ENCODE data around the gene MAP3K2. TPM values are rescaled to one million over a fixed set of nuclear protein-coding genes. Genes with fewer than 3 reads are reported as not detected.

The MAP3K2 gene
- total and polyA plus RNA-seq, 2 of the 8 experiments (the other 6 are each of a cell fraction or from before 2014, with no cell fraction given), result 2.0 to 23.2 TPM

DNA sequence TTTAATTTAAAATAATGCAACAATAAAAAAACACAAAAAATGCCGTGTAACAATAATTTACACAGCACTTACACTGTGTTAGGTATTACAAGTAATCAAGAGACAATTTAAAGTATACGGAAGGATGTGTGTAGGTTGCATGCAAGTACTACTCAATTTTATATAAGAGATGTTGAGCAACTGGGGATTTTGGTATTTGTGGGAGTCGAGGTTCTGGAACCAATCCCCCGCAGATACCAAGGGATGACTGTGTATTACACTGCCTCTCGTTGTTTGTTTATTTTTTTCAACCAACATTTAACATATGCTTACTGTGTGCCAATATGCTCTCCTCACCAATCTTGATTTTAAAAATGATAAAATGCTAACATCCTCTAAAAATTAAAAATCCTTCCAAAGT, 24.8 kb downstream of the MAP3K2 start:
- H3K4me1 ChIP-seq (replicated peaks in 1 of 4; ENCODE audit: control insufficient read depth in 3 of 4, insufficient read depth in 4 of 4, low read length in 3 of 4), result peaks cover 0 to 17% (median 5%) of the 10 kb centered on the region in 4 experiments; a peak in 4 of 7 replicates
- no peak for FAIRE-seq
- no peak overlapping the region for H4K91ac ChIP-seq (replicated peaks; ENCODE audit: insufficient read length, low read length)
- H2BK120ac ChIP-seq (replicated peaks; ENCODE audit: low read depth, low read length), result no peak overlapping the region
- H2BK15ac ChIP-seq (ENCODE audit: low read length), result no peak overlapping the region
- no peak overlapping the region for H3K23ac ChIP-seq (ENCODE audit: insufficient read length)
- no peak overlapping the region for H4K8ac ChIP-seq (ENCODE audit: extremely low read depth, insufficient read depth, low read length)
- ChIA-PET CTCF (ENCODE audit: partially characterized antibody) (interaction anchor here (1.0 to 1.4 kb wide), 4 partner anchors 12 to 117 kb away, joined by 3 to 4 read pairs (median 3); no protein-coding TSS in a partner anchor), POLR2A (ENCODE audit: partially characterized antibody) (interaction anchor here (1.1 kb wide), 1 partner anchor 29 kb away, joined by 3 read pairs; no protein-coding TSS in a partner anchor)
- no peak overlapping the region for H3K18ac ChIP-seq (ENCODE audit: extremely low read depth, low read length)
- DNase-seq (ENCODE audit: low read depth in 1 of 2, low spot score in 2 of 2), result no peak
- no peak overlapping the region for H3K4me3 ChIP-seq (ENCODE audit: extremely low read depth in 1 of 4, insufficient read depth in 2 of 4, low read depth in 3 of 4, low read length in 4 of 4)
- H4K20me1 ChIP-seq (replicated peaks in 1 of 2; ENCODE audit: control insufficient read depth in 1 of 2, insufficient read depth in 2 of 2, low read length in 2 of 2), result peaks cover 0 to 9% of the 10 kb centered on the region in 2 experiments
- H3K56ac ChIP-seq (replicated peaks; ENCODE audit: insufficient read length, low read depth, low read length), result no peak overlapping the region
- 91% methylated on average over 5 of the region's 5 CpGs; no CpG with 5 or more reads in 1 of the 2 experiments for WGBS, 2 experiments (ENCODE audit: extremely low coverage in 1 of 2, insufficient coverage in 1 of 2, insufficient read length in 1 of 2, insufficient replicate concordance in 2 of 2, low coverage in 1 of 2, low lambda C conversion rate in 2 of 2, missing lambda C conversion rate in 1 of 2)
- H3K4ac ChIP-seq (replicated peaks; ENCODE audit: insufficient read length, low read depth, low read length), result no peak overlapping the region
- no peaks in the 10 kb centered on the region for H3K27me3 ChIP-seq (replicated peaks in 1 of 4; ENCODE audit: control insufficient read depth in 3 of 4, extremely low read depth in 1 of 4, insufficient read depth in 3 of 4, low read length in 3 of 4)
- H2BK5ac ChIP-seq (ENCODE audit: low read depth, low read length), result no peak overlapping the region
- peaks cover 5% of the 10 kb centered on the region; the same call in 1 of the 2 replicates for H3K79me1 ChIP-seq (ENCODE audit: low read depth, low read length)
- H4K5ac ChIP-seq (ENCODE audit: insufficient read length, low read depth, low read length), result no peak overlapping the region
- no peak overlapping the region for H2AK5ac ChIP-seq (ENCODE audit: low read depth, low read length)
- H3K4me2 ChIP-seq (ENCODE audit: insufficient read depth in 1 of 2, low read depth in 2 of 2, low read length in 2 of 2), result no peak overlapping the region
- no peak overlapping the region for H3K14ac ChIP-seq (ENCODE audit: insufficient read length)
- no peak overlapping the region for H3K27ac ChIP-seq (ENCODE audit: low read depth, low read length)
- H3K36me3 ChIP-seq (ENCODE audit: control insufficient read depth in 2 of 4, insufficient read depth in 4 of 4, low read length in 3 of 4), result no peaks in the 10 kb centered on the region
- H2BK12ac ChIP-seq (ENCODE audit: low read depth, low read length), result no peak overlapping the region
- no peak overlapping the region for H2BK20ac ChIP-seq (ENCODE audit: low read length)
- no peaks in the 10 kb centered on the region for H3K9me3 ChIP-seq (ENCODE audit: insufficient read depth in 2 of 2, low read depth in 1 of 2, low read length in 1 of 2)
- TF ChIP-seq RAD21 (IDR thresholded peaks at IDR 0.05 in 1 of 2, conservative IDR thresholded peaks at IDR 0.05 in 1 of 2; ENCODE audit: low read depth in 2 of 2, low read length in 2 of 2) (no peak), EP300 (IDR thresholded peaks at IDR 0.05; ENCODE audit: borderline replicate concordance in 1 of 2, low read depth in 2 of 2, low read length in 2 of 2) (no peak), TAF1 (IDR thresholded peaks at IDR 0.05; ENCODE audit: low read depth, low read length) (no peak), TCF12 (IDR thresholded peaks at IDR 0.05; ENCODE audit: low read depth, low read length) (no peak), ZNF274 (IDR thresholded peaks at IDR 0.05; ENCODE audit: borderline replicate concordance, extremely low read depth, low read length) (no peak)
- TF ChIP-seq, protein P1, sequence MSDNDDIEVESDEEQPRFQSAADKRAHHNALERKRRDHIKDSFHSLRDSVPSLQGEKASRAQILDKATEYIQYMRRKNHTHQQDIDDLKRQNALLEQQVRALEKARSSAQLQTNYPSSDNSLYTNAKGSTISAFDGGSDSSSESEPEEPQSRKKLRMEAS (IDR thresholded peaks at IDR 0.05), result no peak
- no peak overlapping the region for H2AFZ ChIP-seq (ENCODE audit: low read length)
- peaks cover 0 to 68% of the 10 kb centered on the region in 2 experiments; a peak in 2 of 4 replicates for H3K79me2 ChIP-seq (ENCODE audit: control insufficient read depth in 1 of 2, insufficient read depth in 2 of 2, low read length in 2 of 2)
- no peak overlapping the region for H3K9ac ChIP-seq (replicated peaks in 1 of 4; ENCODE audit: extremely low read depth in 1 of 4, low read depth in 3 of 4, low read length in 3 of 4)
- H3K23me2 ChIP-seq (ENCODE audit: low read depth, low read length), result no peaks in the 10 kb centered on the region
